GM19467 (cell line): ENCODE measurements around the gene SLC7A4.
"Not testable (repeated sequence)": the region's sequence is repeated elsewhere in the genome, so short reads cannot be mapped to it uniquely, and the experiment has no call there.

Experiments used
- ATAC-seq: cut with Tn5 transposase; IDR thresholded peaks from one replicate; pipeline ENCODE4 v1.9.1; 2021; ENCODE audit warnings: mild to moderate bottlenecking, moderate library complexity; ENCODE audit not compliant: unreplicated experiment

SLC7A4 gene

DNA sequence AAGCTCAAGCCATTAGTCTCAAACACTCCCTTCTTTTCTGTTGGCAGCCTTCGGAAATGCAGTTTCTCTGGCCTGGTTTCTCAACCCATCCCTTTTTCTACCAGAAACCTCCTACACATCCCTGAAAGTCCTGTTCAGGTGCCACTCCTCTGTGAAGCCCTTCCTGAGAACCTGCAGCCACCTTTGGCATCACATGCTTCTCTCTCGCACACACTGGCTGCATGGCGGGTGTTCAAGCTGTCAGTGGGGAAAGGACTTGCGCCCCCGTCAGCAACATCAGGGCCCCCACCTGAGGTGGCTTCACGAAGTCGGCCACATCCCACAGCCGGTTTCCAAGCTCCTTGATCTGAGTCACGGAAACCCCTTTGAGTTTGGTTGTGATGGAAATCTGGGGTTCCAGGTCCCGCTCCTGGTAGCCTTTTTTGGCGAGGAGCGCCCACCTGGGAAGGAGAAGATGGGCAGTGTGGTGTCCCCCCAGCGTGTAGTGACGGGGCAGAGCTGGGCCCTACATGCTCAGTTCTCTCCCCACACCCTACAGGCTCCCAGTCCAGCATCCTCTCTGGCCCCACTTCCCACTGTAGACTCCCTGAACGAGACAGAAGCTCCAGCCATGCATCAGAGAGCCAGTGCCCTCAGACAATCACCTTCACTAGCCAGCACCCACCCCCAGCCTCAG is 11.6 kb upstream of the SLC7A4 start:
- no peak for ATAC-seq

DNA sequence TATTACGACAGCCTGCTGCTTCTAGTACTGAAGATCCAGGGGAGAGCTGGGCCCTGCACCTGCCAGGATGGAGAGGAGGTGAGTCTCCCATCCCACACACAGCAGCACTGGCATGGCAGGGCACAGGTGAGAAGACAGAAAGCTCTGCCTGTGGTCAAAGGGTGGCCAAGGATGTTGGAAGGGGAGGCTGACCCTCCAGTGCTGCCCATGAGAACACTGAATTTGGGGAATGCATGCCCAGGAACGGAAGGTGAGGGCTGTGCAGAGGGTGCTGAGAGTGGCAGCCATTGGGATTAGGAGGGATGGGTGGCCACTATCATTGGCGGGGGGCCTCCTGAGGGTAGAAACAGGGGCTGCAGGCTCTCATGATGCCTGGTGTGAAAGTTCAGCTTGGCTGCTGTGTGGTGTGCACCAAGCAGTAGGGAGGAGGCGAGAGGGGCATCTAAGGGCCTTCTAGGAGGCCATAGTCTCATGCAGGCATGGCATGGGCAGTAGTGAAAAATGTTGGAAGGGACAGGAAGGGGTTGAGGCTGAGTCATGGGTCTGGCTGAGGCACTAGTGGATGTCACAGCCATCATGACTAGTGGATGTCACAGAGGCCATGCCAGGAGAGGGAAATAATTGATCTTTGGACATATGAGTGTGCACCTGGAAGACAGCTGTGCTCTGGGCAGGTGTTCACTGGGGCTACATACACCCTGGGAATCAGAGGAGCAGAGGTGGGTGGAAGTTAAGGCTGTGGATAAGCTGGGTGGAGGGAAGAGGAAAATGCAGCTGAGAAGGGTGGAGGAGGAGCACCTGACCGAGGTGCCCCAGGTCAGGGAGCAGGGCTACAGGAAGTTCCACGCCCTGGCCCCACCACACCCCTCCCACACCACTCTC is 10.9 kb upstream of the SLC7A4 start:
- ATAC-seq: no peak

- ATAC-seq: no peak
These were observed 9.6 kb upstream of the SLC7A4 start for GRCh38 chr22:21041937-21042336.

DNA sequence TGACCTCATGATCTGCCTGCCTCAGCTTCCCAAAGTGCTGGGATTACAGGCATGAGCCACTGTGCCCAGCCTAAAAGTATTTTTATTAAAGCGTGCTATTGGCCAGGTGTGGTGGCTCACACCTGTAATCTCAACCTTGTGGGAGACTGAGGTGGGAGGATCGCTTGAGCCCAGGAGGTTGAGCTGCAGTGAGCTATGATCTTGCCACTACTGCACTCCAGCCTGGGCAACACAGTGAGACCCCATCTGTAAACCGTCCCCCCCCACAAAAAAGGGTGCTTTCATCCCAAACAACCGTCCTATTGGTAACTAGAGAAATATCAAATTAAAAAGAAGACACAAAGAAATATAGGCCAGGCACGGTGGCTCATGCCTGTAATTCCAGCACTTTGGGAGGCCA is 6.8 kb upstream of the SLC7A4 start:
- not testable (repeated sequence) for ATAC-seq

- ATAC-seq: no peak
These were observed 6.0 kb upstream of the SLC7A4 start for GRCh38 chr22:21038405-21038804.

- no peak for ATAC-seq
These were observed 2.6 kb upstream of the SLC7A4 start for GRCh38 chr22:21034989-21035388.

GRCh38 chr22:21033895-21034294 is 1.5 kb upstream of the SLC7A4 start:
- no peak for ATAC-seq

GRCh38 chr22:21032868-21033688 is 717 bp upstream of the SLC7A4 start:
- no peak for ATAC-seq

DNA sequence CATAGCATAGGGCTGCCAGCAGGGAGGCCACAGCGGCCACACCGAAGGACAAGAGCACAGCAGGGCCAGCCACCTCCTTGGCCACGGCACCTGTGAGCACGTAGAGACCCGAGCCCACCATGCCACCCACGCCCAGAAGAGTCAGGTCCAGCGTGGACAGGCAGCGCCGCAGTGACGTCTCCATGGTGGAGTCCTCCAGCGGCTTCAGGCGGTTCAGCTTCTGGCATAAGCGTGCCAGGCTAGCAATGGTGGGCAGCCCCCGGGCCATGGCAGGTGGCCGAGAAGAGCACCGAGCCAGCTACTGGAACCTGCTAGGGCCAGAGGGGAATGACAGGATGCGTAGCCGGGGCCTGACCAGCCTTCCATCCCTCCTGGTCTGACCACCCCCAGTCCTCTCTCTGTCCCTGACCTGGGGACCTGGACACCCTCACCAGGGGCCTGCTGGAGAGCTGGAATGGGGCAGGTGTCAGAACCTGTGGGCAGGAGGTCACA is 770 bp downstream of the SLC7A4 start:
- no peak for ATAC-seq

DNA sequence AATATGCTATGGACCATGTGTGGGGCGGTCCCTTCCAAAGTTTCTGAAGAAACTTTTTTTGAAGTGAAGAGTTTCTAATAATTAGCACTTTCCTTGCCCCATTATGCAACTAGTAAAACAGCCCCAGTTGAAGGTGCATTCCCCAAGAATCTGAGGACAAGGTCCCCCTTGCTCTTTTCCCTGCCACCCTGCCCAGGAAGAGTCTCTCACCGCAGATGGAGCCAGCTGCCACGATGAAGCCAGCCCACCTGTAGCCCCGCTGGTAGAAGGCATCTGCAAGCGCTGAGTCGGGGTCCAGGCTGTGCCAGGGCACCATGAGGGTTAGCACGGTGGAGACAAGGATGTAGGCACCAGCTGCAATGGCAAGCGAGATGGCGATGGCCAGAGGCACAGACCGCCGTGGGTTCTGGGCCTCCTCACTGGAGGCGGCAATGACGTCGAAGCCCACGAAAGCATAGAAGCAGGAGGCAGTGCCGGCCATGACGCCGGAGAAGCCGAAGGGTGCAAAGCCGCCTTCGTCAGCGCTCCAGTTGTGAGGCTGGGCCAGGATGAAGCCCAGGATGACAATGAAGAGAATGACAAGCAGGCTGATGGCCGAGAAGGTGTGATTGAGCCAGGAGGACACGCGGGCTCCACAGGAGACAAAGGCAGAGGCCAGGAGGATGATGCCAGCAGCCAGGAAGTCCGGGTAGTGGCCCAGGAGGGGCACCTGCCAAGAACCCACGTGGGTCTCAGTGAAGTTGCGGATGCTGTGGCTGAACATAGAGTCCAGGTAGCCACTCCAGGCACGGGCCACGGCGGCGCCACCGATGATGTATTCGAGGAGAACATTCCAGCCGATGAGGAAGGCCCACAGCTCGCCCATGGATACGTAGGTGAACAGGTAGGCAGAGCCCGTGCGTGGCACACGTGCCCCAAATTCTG is 1.5 kb downstream of the SLC7A4 start:
- ATAC-seq: no peak

GRCh38 chr22:21030032-21030431 is 2.3 kb downstream of the SLC7A4 start:
- no peak for ATAC-seq

- no peak for ATAC-seq
These were observed 2.8 kb downstream of the SLC7A4 start for GRCh38 chr22:21029486-21030025.

DNA sequence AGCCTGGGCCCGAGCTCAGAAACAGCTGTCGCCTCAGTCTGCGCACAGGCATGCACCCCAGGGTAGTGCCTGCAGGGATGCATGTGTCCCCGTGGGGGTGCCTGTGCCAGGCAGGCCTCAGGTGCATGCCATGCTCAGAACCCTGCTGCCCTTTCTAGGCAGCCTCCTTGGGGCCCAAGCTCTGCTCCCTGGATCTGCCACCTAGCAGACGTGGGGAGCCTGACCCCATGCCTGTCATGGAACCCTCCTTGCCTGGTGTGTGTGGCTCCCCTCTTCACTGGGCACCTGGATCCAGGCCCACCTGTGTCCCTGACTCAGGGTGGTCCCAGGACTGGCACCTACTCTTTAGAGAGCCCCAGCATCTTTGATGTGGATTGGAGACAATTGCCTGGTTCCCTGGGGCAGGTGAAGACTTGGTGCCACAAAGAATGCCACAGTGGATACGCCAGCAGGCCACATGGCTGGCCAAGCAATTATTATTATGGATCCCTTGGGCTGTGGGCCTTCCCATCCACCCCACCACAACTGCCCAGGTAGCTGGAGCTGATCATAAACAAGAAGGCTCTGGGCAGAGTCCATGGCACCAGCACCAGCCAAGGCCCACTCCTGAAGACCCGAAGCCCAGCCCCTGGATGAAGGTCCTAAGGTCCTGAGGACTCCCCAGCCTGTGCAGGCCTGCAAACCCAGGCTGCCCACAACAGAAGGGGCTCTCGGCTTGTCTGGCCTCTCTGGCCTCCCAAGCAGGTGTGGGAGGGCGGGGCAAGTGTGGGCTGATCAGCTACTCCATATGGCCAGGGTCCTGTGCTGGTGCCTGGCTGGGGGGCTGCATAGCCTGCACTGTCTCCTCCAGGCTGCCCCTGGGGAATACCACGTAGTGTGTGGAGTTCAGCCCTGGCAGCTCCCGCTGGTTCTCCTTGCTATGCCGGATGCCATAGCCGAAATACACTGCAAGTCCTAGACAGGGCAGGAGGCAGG is 3.8 kb downstream of the SLC7A4 start:
- no peak for ATAC-seq

DNA sequence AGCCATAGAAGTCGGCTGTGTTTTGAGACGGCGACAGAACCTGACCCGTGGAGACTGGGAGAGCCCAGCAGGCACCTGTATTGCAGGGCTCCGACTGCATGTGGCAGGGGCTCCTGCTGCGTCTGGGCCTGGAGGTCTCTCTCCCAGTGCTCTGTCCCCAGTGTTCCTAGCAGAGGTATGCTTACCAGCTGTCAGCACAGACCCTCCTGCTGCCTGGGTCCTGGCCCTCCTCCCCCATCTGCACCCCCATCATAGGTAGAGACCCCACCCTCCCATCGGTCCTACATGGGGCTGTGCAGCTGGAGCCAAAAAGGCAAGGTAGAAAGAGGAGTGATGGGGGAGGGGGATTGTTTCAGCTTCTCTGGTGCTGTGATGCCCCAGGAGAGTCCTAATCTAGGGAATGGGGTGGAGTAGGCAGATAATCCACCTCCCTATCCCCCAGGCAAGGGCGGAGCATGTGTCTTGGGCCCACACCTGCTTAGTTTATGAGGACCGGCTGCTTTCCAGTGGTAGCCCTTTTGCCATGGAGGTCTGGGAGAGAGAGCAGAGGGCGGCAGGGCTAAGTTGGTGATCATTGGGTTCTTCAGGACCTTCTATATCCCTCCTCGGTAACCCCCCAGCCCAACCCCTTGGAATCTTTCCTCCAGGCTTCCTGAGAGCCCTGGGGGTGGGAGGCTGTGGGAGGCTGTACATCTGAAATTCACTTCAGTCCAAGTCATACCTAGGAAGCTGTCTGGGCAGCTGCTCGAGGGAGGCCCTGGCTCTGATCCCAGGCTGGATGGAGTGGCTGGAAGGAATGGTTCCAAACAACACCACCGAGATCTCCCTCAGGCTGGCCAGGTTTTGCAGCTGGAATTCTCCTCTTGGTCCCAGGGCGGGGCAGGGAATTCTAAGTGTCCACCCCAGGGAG is 5.3 kb downstream of the SLC7A4 start:
- no peak for ATAC-seq

DNA sequence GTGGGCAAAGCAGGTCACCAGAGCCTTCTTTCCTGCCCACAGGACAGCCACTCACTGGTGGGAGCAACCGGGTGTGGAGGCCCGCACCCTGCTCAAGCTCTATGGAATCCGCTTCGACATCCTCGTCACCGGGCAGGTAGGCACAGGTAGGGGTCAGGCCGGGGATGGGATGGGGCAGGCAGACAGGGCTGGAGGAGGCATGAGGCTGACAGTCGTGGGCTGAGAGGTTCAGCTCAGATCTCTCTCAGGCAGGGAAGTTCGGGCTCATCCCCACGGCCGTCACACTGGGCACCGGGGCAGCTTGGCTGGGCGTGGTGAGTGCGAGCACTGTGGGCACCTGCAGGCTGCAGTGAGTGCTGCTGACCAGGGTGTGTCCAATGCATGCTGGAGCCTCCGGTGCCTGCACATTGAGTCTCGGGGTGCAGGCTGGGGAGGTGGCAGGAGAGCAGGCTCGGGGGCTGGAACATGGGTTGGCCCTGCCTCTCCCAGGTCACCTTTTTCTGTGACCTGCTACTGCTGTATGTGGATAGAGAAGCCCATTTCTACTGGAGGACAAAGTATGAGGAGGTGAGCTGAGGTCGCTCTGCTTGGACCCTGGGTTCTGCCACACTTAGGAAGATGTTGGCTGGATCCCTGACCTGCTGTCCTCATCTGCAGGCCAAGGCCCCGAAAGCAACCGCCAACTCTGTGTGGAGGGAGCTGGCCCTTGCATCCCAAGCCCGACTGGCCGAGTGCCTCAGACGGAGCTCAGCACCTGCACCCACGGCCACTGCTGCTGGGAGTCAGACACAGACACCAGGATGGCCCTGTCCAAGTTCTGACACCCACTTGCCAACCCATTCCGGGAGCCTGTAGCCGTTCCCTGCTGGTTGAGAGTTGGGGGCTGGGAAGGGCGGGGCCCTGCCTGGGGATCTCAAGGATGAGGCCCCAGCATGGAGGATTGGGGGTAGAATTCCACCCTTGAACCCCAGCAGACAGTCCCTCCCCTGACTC is 6.3 kb downstream of the SLC7A4 start:
- no peak for ATAC-seq

DNA sequence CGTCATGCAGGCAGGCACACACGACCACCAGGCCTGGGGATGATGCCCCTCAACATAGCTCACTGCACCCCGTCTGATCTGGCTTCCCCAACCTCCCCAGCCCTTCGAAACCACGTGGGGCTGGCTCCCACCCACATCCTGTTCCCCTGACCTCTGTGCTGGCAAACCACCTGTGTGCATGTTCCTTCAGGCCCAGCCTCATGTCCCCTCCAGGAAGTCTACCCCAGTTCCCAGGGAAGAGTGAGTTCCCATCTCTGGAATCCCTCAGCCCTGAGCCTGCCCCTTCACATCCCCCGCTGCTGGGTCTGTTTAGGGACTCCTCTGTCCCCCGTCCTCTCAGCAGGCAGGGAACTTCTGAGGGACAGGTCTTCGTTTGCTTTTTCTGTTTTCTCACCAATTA is 7.1 kb downstream of the SLC7A4 start:
- no peak for ATAC-seq
